Measurements from ENCODE around the gene EIF2S3.
A peak's percentile ranks its signal among the peaks of the same experiment; 100 is the strongest.

EIF2S3 gene

GRCh38 chrX:24081661-24082154 lies 27.0 kb downstream of the EIF2S3 start:
- peak; percentile 36 to 60 (median 42) for TF ChIP-seq CTCF (IDR thresholded peaks at IDR 0.05; ENCODE audit: unreplicated experiment in 3 of 3)
- H3K27ac Mint-ChIP-seq, result no peak overlapping the region
- no peak overlapping the region for H3K4me3 Mint-ChIP-seq
- peaks cover 6% of the 10 kb centered on the region for H3K4me1 Mint-ChIP-seq
- peaks cover 24% of the 10 kb centered on the region for H3K36me3 Mint-ChIP-seq (ENCODE audit: low read depth)
- no peaks in the 10 kb centered on the region for H3K9me3 Mint-ChIP-seq
- H3K27me3 Mint-ChIP-seq (ENCODE audit: low read depth), result no peaks in the 10 kb centered on the region

GRCh38 chrX:24082447-24082846 lies 27.7 kb downstream of the EIF2S3 start:
- H3K27ac Mint-ChIP-seq, result no peak overlapping the region
- H3K4me1 Mint-ChIP-seq, result peaks cover 6% of the 10 kb centered on the region

GRCh38 chrX:24085101-24085500 lies 30.3 kb downstream of the EIF2S3 start:
- no peak for TF ChIP-seq CTCF (IDR thresholded peaks at IDR 0.05; ENCODE audit: unreplicated experiment in 3 of 3)
- Mint-ChIP-seq H3K4me3 (no peak overlapping the region), H3K36me3 (ENCODE audit: low read depth) (no peaks in the 10 kb centered on the region), H3K4me1 (peaks cover 6% of the 10 kb centered on the region), H3K27me3 (ENCODE audit: low read depth) (no peaks in the 10 kb centered on the region), H3K27ac (no peak overlapping the region), H3K9me3 (no peaks in the 10 kb centered on the region)

More at GRCh38 chrX:24082447-24082846, 27.7 kb downstream of the EIF2S3 start:
- H3K9me3 Mint-ChIP-seq, result no peaks in the 10 kb centered on the region
- TF ChIP-seq CTCF (IDR thresholded peaks at IDR 0.05; ENCODE audit: unreplicated experiment in 3 of 3), result no peak
- no peak overlapping the region for H3K4me3 Mint-ChIP-seq
- no peaks in the 10 kb centered on the region for H3K27me3 Mint-ChIP-seq (ENCODE audit: low read depth)
- peaks cover 18% of the 10 kb centered on the region for H3K36me3 Mint-ChIP-seq (ENCODE audit: low read depth)

GRCh38 chrX:24090300-24091200 lies 35.8 kb downstream of the EIF2S3 start:
- Mint-ChIP-seq H3K36me3 (ENCODE audit: low read depth) (no peaks in the 10 kb centered on the region), H3K4me1 (peaks cover 9% of the 10 kb centered on the region), H3K9me3 (no peaks in the 10 kb centered on the region), H3K27me3 (ENCODE audit: low read depth) (no peaks in the 10 kb centered on the region), H3K4me3 (no peak overlapping the region), H3K27ac (peak overlapping the region; percentile 59 to 94 (median 84))
- no peak for TF ChIP-seq CTCF (IDR thresholded peaks at IDR 0.05; ENCODE audit: unreplicated experiment in 3 of 3)

GRCh38 chrX:24093746-24094145 lies 39.0 kb downstream of the EIF2S3 start:
- Mint-ChIP-seq H3K4me3 (no peak overlapping the region), H3K9me3 (no peaks in the 10 kb centered on the region), H3K36me3 (ENCODE audit: low read depth) (no peaks in the 10 kb centered on the region), H3K27me3 (ENCODE audit: low read depth) (no peaks in the 10 kb centered on the region), H3K27ac (no peak overlapping the region), H3K4me1 (peaks cover 9% of the 10 kb centered on the region)
- TF ChIP-seq CTCF (IDR thresholded peaks at IDR 0.05; ENCODE audit: unreplicated experiment in 3 of 3), result no peak

All from nephron (organoid).